GM21423 (cell line): ENCODE data around the gene VSIG10L2.

Experiments
- ATAC-seq: cut with Tn5 transposase; IDR thresholded peaks from one replicate; pipeline ENCODE4 v1.9.1; 2021; ENCODE audit warnings: mild to moderate bottlenecking, moderate library complexity; ENCODE audit not compliant: unreplicated experiment

VSIG10L2 gene

GRCh38 chr11:125946712-125947418 is 1.0 kb downstream of the VSIG10L2 start:
- ATAC-seq: no peak

GRCh38 chr11:125947419-125948277 is 1.8 kb downstream of the VSIG10L2 start:
- no peak for ATAC-seq

- ATAC-seq: no peak
Observed at GRCh38 chr11:125948278-125949051, 2.6 kb downstream of the VSIG10L2 start.

GRCh38 chr11:125949271-125950177 is 3.7 kb downstream of the VSIG10L2 start:
- ATAC-seq: no peak

- ATAC-seq: no peak
Observed at GRCh38 chr11:125950178-125950490, 4.3 kb downstream of the VSIG10L2 start.

GRCh38 chr11:125950696-125951651 is 5.1 kb downstream of the VSIG10L2 start:
- ATAC-seq: no peak

GRCh38 chr11:125951731-125952130 is 5.9 kb downstream of the VSIG10L2 start:
- ATAC-seq: no peak

- ATAC-seq: no peak
Observed at GRCh38 chr11:125952559-125952958, 6.7 kb downstream of the VSIG10L2 start.

GRCh38 chr11:125952973-125953372 is 7.1 kb downstream of the VSIG10L2 start:
- ATAC-seq: no peak

GRCh38 chr11:125953401-125953935 is 7.6 kb downstream of the VSIG10L2 start:
- ATAC-seq: no peak

GRCh38 chr11:125954123-125954944 is 8.5 kb downstream of the VSIG10L2 start:
- no peak for ATAC-seq

GRCh38 chr11:125954945-125955640 is 9.2 kb downstream of the VSIG10L2 start:
- no peak for ATAC-seq

- ATAC-seq: no peak
Observed at GRCh38 chr11:125955856-125956255, 10.0 kb downstream of the VSIG10L2 start.

GRCh38 chr11:125956391-125957134 is 10.7 kb downstream of the VSIG10L2 start:
- ATAC-seq: no peak

- ATAC-seq: no peak
Observed at GRCh38 chr11:125957618-125958332, 11.9 kb downstream of the VSIG10L2 start.

- ATAC-seq: no peak
Observed at GRCh38 chr11:125958872-125959400, 13.1 kb downstream of the VSIG10L2 start.
